IMR-90 (cell line): ENCODE results near the gene SLC12A1.

ENCODE experiments used
- CTCF ChIP-seq: conservative IDR thresholded peaks from 2 replicates; pipeline ENCODE4 v1.5.1; 2012; ENCODE audit warnings: mild to moderate bottlenecking, low read depth, low read length, improper control_type of control experiment
- MAFK ChIP-seq: IDR thresholded peaks from 2 replicates; pipeline ENCODE4 v1.6.1; 2012; ENCODE audit warnings: low read depth, low read length, improper control_type of control experiment
- RFX5 ChIP-seq: IDR thresholded peaks from 2 replicates; pipeline ENCODE4 v1.8.0; 2012; ENCODE audit warnings: low read depth, mild to moderate bottlenecking, low read length, moderate library complexity

- TF ChIP-seq CTCF: no peak
- no peak for TF ChIP-seq RFX5
- TF ChIP-seq MAFK: no peak
Measured at GRCh38 chr15:48278666-48279065, 72.6 kb downstream of the SLC12A1 start.
